Activated naive CD8-positive, alpha-beta T cell (primary cell): ENCODE measurements around the gene WDFY4.

Experiments used
- H3K27ac Mint-ChIP-seq: one replicate; pipeline ENCODE4 v1.8.0; 2021; ENCODE audit warnings: mixed read lengths
- H3K27me3 Mint-ChIP-seq: one replicate; pipeline ENCODE4 v1.8.0; 2021; ENCODE audit warnings: mixed read lengths
- H3K36me3 Mint-ChIP-seq: one replicate; pipeline ENCODE4 v1.8.0; 2021; ENCODE audit warnings: mixed read lengths
- H3K4me1 Mint-ChIP-seq: one replicate; pipeline ENCODE4 v1.8.0; 2021; ENCODE audit warnings: low read depth, mixed read lengths
- H3K4me3 Mint-ChIP-seq: one replicate; pipeline ENCODE4 v1.8.0; 2021; ENCODE audit warnings: mild to moderate bottlenecking, mixed read lengths
- H3K9me3 Mint-ChIP-seq: one replicate; pipeline ENCODE4 v1.8.0; 2021; ENCODE audit warnings: low read depth, mixed read lengths

Gene WDFY4

GRCh38 chr10:49012603-49013002 is 327.9 kb downstream of the WDFY4 start:
- Mint-ChIP-seq H3K4me1 (no peaks in the 10 kb centered on the region), H3K4me3 (no peak overlapping the region), H3K27ac (no peak overlapping the region), H3K9me3 (no peaks in the 10 kb centered on the region), H3K27me3 (peaks cover 1% of the 10 kb centered on the region), H3K36me3 (no peaks in the 10 kb centered on the region)

GRCh38 chr10:49015700-49016099 is 331.0 kb downstream of the WDFY4 start:
- Mint-ChIP-seq H3K4me3 (no peak overlapping the region), H3K4me1 (no peaks in the 10 kb centered on the region), H3K36me3 (no peaks in the 10 kb centered on the region), H3K9me3 (no peaks in the 10 kb centered on the region), H3K27me3 (peaks cover 2% of the 10 kb centered on the region), H3K27ac (no peak overlapping the region)

GRCh38 chr10:49021685-49022084 is 337.0 kb downstream of the WDFY4 start:
- Mint-ChIP-seq H3K27me3 (peaks cover 2% of the 10 kb centered on the region), H3K27ac (no peak overlapping the region), H3K9me3 (no peaks in the 10 kb centered on the region), H3K36me3 (no peaks in the 10 kb centered on the region), H3K4me1 (no peaks in the 10 kb centered on the region), H3K4me3 (no peak overlapping the region)

- no peaks in the 10 kb centered on the region for H3K9me3 Mint-ChIP-seq
- peaks cover 1% of the 10 kb centered on the region for H3K27me3 Mint-ChIP-seq
- no peak overlapping the region for H3K4me3 Mint-ChIP-seq
- no peaks in the 10 kb centered on the region for H3K4me1 Mint-ChIP-seq
- H3K27ac Mint-ChIP-seq: no peak overlapping the region
- no peaks in the 10 kb centered on the region for H3K36me3 Mint-ChIP-seq
Measured at GRCh38 chr10:49023071-49023470, 338.4 kb downstream of the WDFY4 start.

GRCh38 chr10:49023752-49024151 is 339.1 kb downstream of the WDFY4 start:
- Mint-ChIP-seq H3K9me3 (no peaks in the 10 kb centered on the region), H3K27me3 (peaks cover 1% of the 10 kb centered on the region), H3K36me3 (no peaks in the 10 kb centered on the region)

GRCh38 chr10:49024484-49024883 is 339.8 kb downstream of the WDFY4 start:
- no peaks in the 10 kb centered on the region for H3K27me3 Mint-ChIP-seq
- no peaks in the 10 kb centered on the region for H3K4me1 Mint-ChIP-seq
- no peak overlapping the region for H3K4me3 Mint-ChIP-seq
- no peak overlapping the region for H3K27ac Mint-ChIP-seq
- no peaks in the 10 kb centered on the region for H3K9me3 Mint-ChIP-seq
- H3K36me3 Mint-ChIP-seq: no peaks in the 10 kb centered on the region

More at GRCh38 chr10:49023752-49024151, 339.1 kb downstream of the WDFY4 start:
- H3K27ac Mint-ChIP-seq: no peak overlapping the region
- H3K4me3 Mint-ChIP-seq: no peak overlapping the region
- H3K4me1 Mint-ChIP-seq: no peaks in the 10 kb centered on the region

GRCh38 chr10:49025347-49025983 is 340.8 kb downstream of the WDFY4 start:
- Mint-ChIP-seq H3K4me1 (no peaks in the 10 kb centered on the region), H3K4me3 (no peak overlapping the region), H3K9me3 (no peaks in the 10 kb centered on the region), H3K36me3 (no peaks in the 10 kb centered on the region), H3K27me3 (no peaks in the 10 kb centered on the region), H3K27ac (no peak overlapping the region)

GRCh38 chr10:49028639-49029038 is 344.0 kb downstream of the WDFY4 start:
- no peaks in the 10 kb centered on the region for H3K4me1 Mint-ChIP-seq
- no peak overlapping the region for H3K27ac Mint-ChIP-seq
- no peaks in the 10 kb centered on the region for H3K36me3 Mint-ChIP-seq
- no peak overlapping the region for H3K4me3 Mint-ChIP-seq
- H3K9me3 Mint-ChIP-seq: no peaks in the 10 kb centered on the region
- H3K27me3 Mint-ChIP-seq: no peaks in the 10 kb centered on the region

GRCh38 chr10:49029666-49030065 is 345.0 kb downstream of the WDFY4 start:
- Mint-ChIP-seq H3K27ac (no peak overlapping the region), H3K4me1 (no peaks in the 10 kb centered on the region), H3K9me3 (no peaks in the 10 kb centered on the region), H3K4me3 (no peak overlapping the region), H3K36me3 (no peaks in the 10 kb centered on the region), H3K27me3 (no peaks in the 10 kb centered on the region)
